ENCODE results near the gene TCEANC2. TPM values are rescaled to one million over a fixed set of nuclear protein-coding genes. Genes with fewer than 3 reads are reported as not detected.
"Not testable (repeated sequence)": the region's sequence is repeated elsewhere in the genome, so short reads cannot be mapped to it uniquely, and the experiment has no call there.

TCEANC2 gene
- polyA plus RNA-seq, 4 donors, result 1.3 to 5.1 (median 1.9) TPM

GRCh38 chr1:54096877-54097240, 43.5 kb downstream of the TCEANC2 start:
- no peak for FAIRE-seq
- WGBS, 3 donors, result 80 to 93% (median 92%) methylated on average over 7 of the region's 7 CpGs
- H3K36me3 ChIP-seq (ENCODE audit: control insufficient read depth in 3 of 3, insufficient read depth in 2 of 3, low read depth in 1 of 3, low read length in 3 of 3), result peaks cover 0 to 11% (median 2%) of the 10 kb centered on the region in 3 donors
- peaks cover 4 to 25% (median 6%) of the 10 kb centered on the region in 3 donors for H3K4me1 ChIP-seq (ENCODE audit: control insufficient read depth in 3 of 3, insufficient read depth in 2 of 3, low read depth in 1 of 3, low read length in 2 of 3)
- DNase-seq, result no peak
- no peak overlapping the region for H3K27ac ChIP-seq (ENCODE audit: low read depth in 1 of 3, low read length in 2 of 3)
- H3K4me3 ChIP-seq (ENCODE audit: low read depth in 1 of 3, low read length in 3 of 3), result no peak overlapping the region
- H3K9me3 ChIP-seq (ENCODE audit: control insufficient read depth in 2 of 2, insufficient read depth in 1 of 2, low read depth in 1 of 2, low read length in 1 of 2), result no peaks in the 10 kb centered on the region
- no peaks in the 10 kb centered on the region for H3K27me3 ChIP-seq (ENCODE audit: control insufficient read depth in 3 of 3, insufficient read depth in 3 of 3, low read length in 3 of 3)

GRCh38 chr1:54099061-54099610, 45.7 kb downstream of the TCEANC2 start:
- Histone ChIP-seq H3K27ac (ENCODE audit: low read depth in 1 of 3, low read length in 2 of 3) (no peak overlapping the region), H3K27me3 (ENCODE audit: control insufficient read depth in 3 of 3, insufficient read depth in 3 of 3, low read length in 3 of 3) (no peaks in the 10 kb centered on the region), H3K4me1 (ENCODE audit: control insufficient read depth in 3 of 3, insufficient read depth in 2 of 3, low read depth in 1 of 3, low read length in 2 of 3) (peaks cover 4 to 21% (median 6%) of the 10 kb centered on the region in 3 donors), H3K9me3 (ENCODE audit: control insufficient read depth in 2 of 2, insufficient read depth in 1 of 2, low read depth in 1 of 2, low read length in 1 of 2) (peaks cover 0 to 3% of the 10 kb centered on the region in 2 donors), H3K4me3 (ENCODE audit: low read depth in 1 of 3, low read length in 3 of 3) (no peak overlapping the region), H3K36me3 (ENCODE audit: control insufficient read depth in 3 of 3, insufficient read depth in 2 of 3, low read depth in 1 of 3, low read length in 3 of 3) (peaks cover 0 to 11% (median 0%) of the 10 kb centered on the region in 3 donors)
- 79 to 88% (median 88%) methylated on average over 6 of the region's 6 CpGs for WGBS, 3 donors
- DNase-seq (no peak), FAIRE-seq (no peak)

- Histone ChIP-seq H3K4me3 (ENCODE audit: low read depth in 1 of 3, low read length in 3 of 3) (no peak overlapping the region), H3K27me3 (ENCODE audit: control insufficient read depth in 3 of 3, insufficient read depth in 3 of 3, low read length in 3 of 3) (no peaks in the 10 kb centered on the region), H3K27ac (ENCODE audit: low read depth in 1 of 3, low read length in 2 of 3) (no peak overlapping the region), H3K4me1 (ENCODE audit: control insufficient read depth in 3 of 3, insufficient read depth in 2 of 3, low read depth in 1 of 3, low read length in 2 of 3) (peaks cover 0 to 11% (median 0%) of the 10 kb centered on the region in 3 donors), H3K9me3 (ENCODE audit: control insufficient read depth in 2 of 2, insufficient read depth in 1 of 2, low read depth in 1 of 2, low read length in 1 of 2) (peaks cover 0 to 3% of the 10 kb centered on the region in 2 donors), H3K36me3 (ENCODE audit: control insufficient read depth in 3 of 3, insufficient read depth in 2 of 3, low read depth in 1 of 3, low read length in 3 of 3) (peaks cover 0 to 11% (median 0%) of the 10 kb centered on the region in 3 donors)
- WGBS, 3 donors, result 29 to 85% (median 40%) methylated on average over 2 of the region's 2 CpGs
- DNase-seq (peak in 1 of 2 donors; percentile 32), FAIRE-seq (no peak)
Observed at GRCh38 chr1:54100500-54100899, 47.1 kb downstream of the TCEANC2 start.

GRCh38 chr1:54103414-54103813, 50.0 kb downstream of the TCEANC2 start:
- no peak overlapping the region for H3K27ac ChIP-seq (ENCODE audit: low read depth in 1 of 3, low read length in 2 of 3)
- no peaks in the 10 kb centered on the region for H3K27me3 ChIP-seq (ENCODE audit: control insufficient read depth in 3 of 3, insufficient read depth in 3 of 3, low read length in 3 of 3)
- H3K36me3 ChIP-seq (ENCODE audit: control insufficient read depth in 3 of 3, insufficient read depth in 2 of 3, low read depth in 1 of 3, low read length in 3 of 3), result no peaks in the 10 kb centered on the region
- no peak for DNase-seq
- 93 to 98% (median 94%) methylated on average over 6 of the region's 6 CpGs for WGBS, 3 donors
- no peak overlapping the region for H3K4me3 ChIP-seq (ENCODE audit: low read depth in 1 of 3, low read length in 3 of 3)
- FAIRE-seq, result no peak
- H3K4me1 ChIP-seq (ENCODE audit: control insufficient read depth in 3 of 3, insufficient read depth in 2 of 3, low read depth in 1 of 3, low read length in 2 of 3), result no peaks in the 10 kb centered on the region
- peaks cover 0 to 3% of the 10 kb centered on the region in 2 donors for H3K9me3 ChIP-seq (ENCODE audit: control insufficient read depth in 2 of 2, insufficient read depth in 1 of 2, low read depth in 1 of 2, low read length in 1 of 2)

- FAIRE-seq; H3K9me3 ChIP-seq (ENCODE audit: control insufficient read depth in 2 of 2, insufficient read depth in 1 of 2, low read depth in 1 of 2, low read length in 1 of 2); H3K4me1 ChIP-seq (ENCODE audit: control insufficient read depth in 3 of 3, insufficient read depth in 2 of 3, low read depth in 1 of 3, low read length in 2 of 3); H3K27me3 ChIP-seq (ENCODE audit: control insufficient read depth in 3 of 3, insufficient read depth in 3 of 3, low read length in 3 of 3); H3K36me3 ChIP-seq (ENCODE audit: control insufficient read depth in 3 of 3, insufficient read depth in 2 of 3, low read depth in 1 of 3, low read length in 3 of 3); DNase-seq; H3K27ac ChIP-seq (ENCODE audit: low read depth in 1 of 3, low read length in 2 of 3); H3K4me3 ChIP-seq (ENCODE audit: low read depth in 1 of 3, low read length in 3 of 3): not testable (repeated sequence)
- 93 to 94% (median 94%) methylated on average over 9 of the region's 9 CpGs for WGBS, 3 donors
Observed at GRCh38 chr1:54104613-54105012, 51.2 kb downstream of the TCEANC2 start.

GRCh38 chr1:54105080-54105479, 51.7 kb downstream of the TCEANC2 start:
- DNase-seq (no peak), FAIRE-seq (no peak)
- H3K27ac ChIP-seq (ENCODE audit: low read depth in 1 of 3, low read length in 2 of 3), result no peak overlapping the region
- H3K36me3 ChIP-seq (ENCODE audit: control insufficient read depth in 3 of 3, insufficient read depth in 2 of 3, low read depth in 1 of 3, low read length in 3 of 3), result no peaks in the 10 kb centered on the region
- no peaks in the 10 kb centered on the region for H3K27me3 ChIP-seq (ENCODE audit: control insufficient read depth in 3 of 3, insufficient read depth in 3 of 3, low read length in 3 of 3)
- H3K4me1 ChIP-seq (ENCODE audit: control insufficient read depth in 3 of 3, insufficient read depth in 2 of 3, low read depth in 1 of 3, low read length in 2 of 3), result peaks cover 0 to 6% (median 0%) of the 10 kb centered on the region in 3 donors
- no peak overlapping the region for H3K4me3 ChIP-seq (ENCODE audit: low read depth in 1 of 3, low read length in 3 of 3)
- H3K9me3 ChIP-seq (ENCODE audit: control insufficient read depth in 2 of 2, insufficient read depth in 1 of 2, low read depth in 1 of 2, low read length in 1 of 2), result peaks cover 0 to 3% of the 10 kb centered on the region in 2 donors
- WGBS, 3 donors, result 82 to 95% (median 83%) methylated on average over 1 of the region's 1 CpG

- Histone ChIP-seq H3K4me3 (ENCODE audit: low read depth in 1 of 3, low read length in 3 of 3) (no peak overlapping the region), H3K4me1 (ENCODE audit: control insufficient read depth in 3 of 3, insufficient read depth in 2 of 3, low read depth in 1 of 3, low read length in 2 of 3) (peaks cover 0 to 6% (median 0%) of the 10 kb centered on the region in 3 donors), H3K27me3 (ENCODE audit: control insufficient read depth in 3 of 3, insufficient read depth in 3 of 3, low read length in 3 of 3) (no peaks in the 10 kb centered on the region), H3K36me3 (ENCODE audit: control insufficient read depth in 3 of 3, insufficient read depth in 2 of 3, low read depth in 1 of 3, low read length in 3 of 3) (no peaks in the 10 kb centered on the region), H3K27ac (ENCODE audit: low read depth in 1 of 3, low read length in 2 of 3) (no peak overlapping the region), H3K9me3 (ENCODE audit: control insufficient read depth in 2 of 2, insufficient read depth in 1 of 2, low read depth in 1 of 2, low read length in 1 of 2) (peaks cover 0 to 3% of the 10 kb centered on the region in 2 donors)
- DNase-seq, result no peak
- 77 to 86% (median 81%) methylated on average over 6 of the region's 6 CpGs for WGBS, 3 donors
- no peak for FAIRE-seq
Observed at GRCh38 chr1:54105736-54106269, 52.4 kb downstream of the TCEANC2 start.

- Histone ChIP-seq H3K4me1 (ENCODE audit: control insufficient read depth in 3 of 3, insufficient read depth in 2 of 3, low read depth in 1 of 3, low read length in 2 of 3) (peaks cover 0 to 6% (median 0%) of the 10 kb centered on the region in 3 donors), H3K27me3 (ENCODE audit: control insufficient read depth in 3 of 3, insufficient read depth in 3 of 3, low read length in 3 of 3) (no peaks in the 10 kb centered on the region), H3K36me3 (ENCODE audit: control insufficient read depth in 3 of 3, insufficient read depth in 2 of 3, low read depth in 1 of 3, low read length in 3 of 3) (no peaks in the 10 kb centered on the region), H3K9me3 (ENCODE audit: control insufficient read depth in 2 of 2, insufficient read depth in 1 of 2, low read depth in 1 of 2, low read length in 1 of 2) (peaks cover 0 to 3% of the 10 kb centered on the region in 2 donors), H3K4me3 (ENCODE audit: low read depth in 1 of 3, low read length in 3 of 3) (no peak overlapping the region), H3K27ac (ENCODE audit: low read depth in 1 of 3, low read length in 2 of 3) (no peak overlapping the region)
- 70 to 89% (median 70%) methylated on average over 2 of the region's 2 CpGs for WGBS, 3 donors
- no peak for DNase-seq
- FAIRE-seq, result no peak
Observed at GRCh38 chr1:54107131-54107530, 53.7 kb downstream of the TCEANC2 start.

DNA sequence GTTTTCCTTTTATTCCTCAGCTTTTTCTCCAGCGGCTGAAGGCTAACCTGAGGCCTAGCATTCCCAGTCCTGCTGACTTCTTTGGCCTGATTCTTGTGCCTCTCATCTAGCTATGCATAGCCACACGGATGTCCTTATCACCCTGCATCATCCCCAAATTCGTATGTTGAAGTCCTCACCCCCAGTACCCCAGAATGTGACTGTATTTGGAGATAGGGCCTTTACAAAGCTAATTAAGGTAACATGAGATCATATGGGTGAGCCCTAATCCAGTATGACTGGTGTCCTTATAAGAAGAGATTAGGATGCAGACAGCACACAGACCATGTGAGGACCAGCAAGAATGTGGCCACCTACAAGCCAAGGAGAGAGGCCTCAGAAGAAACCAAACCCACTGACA, 54.7 kb downstream of the TCEANC2 start:
- H3K36me3 ChIP-seq (ENCODE audit: control insufficient read depth in 3 of 3, insufficient read depth in 2 of 3, low read depth in 1 of 3, low read length in 3 of 3), result no peaks in the 10 kb centered on the region
- no peaks in the 10 kb centered on the region for H3K9me3 ChIP-seq (ENCODE audit: control insufficient read depth in 2 of 2, insufficient read depth in 1 of 2, low read depth in 1 of 2, low read length in 1 of 2)
- no peaks in the 10 kb centered on the region for H3K27me3 ChIP-seq (ENCODE audit: control insufficient read depth in 3 of 3, insufficient read depth in 3 of 3, low read length in 3 of 3)
- no peak for FAIRE-seq
- H3K27ac ChIP-seq (ENCODE audit: low read depth in 1 of 3, low read length in 2 of 3), result no peak overlapping the region
- H3K4me1 ChIP-seq (ENCODE audit: control insufficient read depth in 3 of 3, insufficient read depth in 2 of 3, low read depth in 1 of 3, low read length in 2 of 3), result peaks cover 0 to 6% (median 0%) of the 10 kb centered on the region in 3 donors
- 82 to 90% (median 88%) methylated on average over 3 of the region's 3 CpGs for WGBS, 3 donors
- no peak for DNase-seq
- no peak overlapping the region for H3K4me3 ChIP-seq (ENCODE audit: low read depth in 1 of 3, low read length in 3 of 3)

Measured in small intestine (tissue), 7 donors.